ENCODE measurements around the gene SPECC1L.

Gene SPECC1L

GRCh38 chr22:24359452-24360120, 89.0 kb downstream of the SPECC1L start:
- no peak overlapping the region for H2AFZ ChIP-seq (ENCODE audit: low read length)
- no peaks in the 10 kb centered on the region for H4K20me1 ChIP-seq (ENCODE audit: insufficient read depth, low read length, poor library complexity, severe bottlenecking)
- H3K79me2 ChIP-seq (ENCODE audit: insufficient read depth, low read length) = 0 out of 2 replicates have a peak, but pooled peaks cover 10% of the 10 kb centered on the region
- no peaks in the 10 kb centered on the region for H3F3A ChIP-seq (ENCODE audit: low read depth)
- H3K36me3 ChIP-seq (ENCODE audit: insufficient read depth, low read length) = peaks cover 64% of the 10 kb centered on the region
- H3K4me1 ChIP-seq (ENCODE audit: insufficient read depth, low read length, poor library complexity, severe bottlenecking) = peaks cover 25% of the 10 kb centered on the region
- no peaks in the 10 kb centered on the region for H3K9me3 ChIP-seq (ENCODE audit: insufficient read depth, low read depth, low read length)
- H3K27me3 ChIP-seq (ENCODE audit: insufficient read depth, low read length, poor library complexity, severe bottlenecking) = no peaks in the 10 kb centered on the region
- no peak overlapping the region for H3K4me2 ChIP-seq (ENCODE audit: low read depth, low read length, poor library complexity, severe bottlenecking)
- no peak overlapping the region for H3K4me3 ChIP-seq (ENCODE audit: low read length, poor library complexity, severe bottlenecking)
- H3K9ac ChIP-seq (ENCODE audit: low read depth, low read length, poor library complexity, severe bottlenecking) = peak overlapping the region; percentile 2
- no peaks in the 10 kb centered on the region for H3K9me2 ChIP-seq (replicated peaks; ENCODE audit: low read depth, low read length)
- TF ChIP-seq CTCF (conservative IDR thresholded peaks at IDR 0.05; ENCODE audit: low read length) (no peak), EZH2phosphoT487 (IDR thresholded peaks at IDR 0.05; ENCODE audit: borderline replicate concordance) (no peak)

- Histone ChIP-seq H3K27me3 (ENCODE audit: insufficient read depth, low read length, poor library complexity, severe bottlenecking) (no peaks in the 10 kb centered on the region), H2AFZ (ENCODE audit: low read length) (no peak overlapping the region), H3K9me2 (replicated peaks; ENCODE audit: low read depth, low read length) (no peaks in the 10 kb centered on the region), H3K4me2 (ENCODE audit: low read depth, low read length, poor library complexity, severe bottlenecking) (no peak overlapping the region), H3K9ac (ENCODE audit: low read depth, low read length, poor library complexity, severe bottlenecking) (no peak overlapping the region), H3K9me3 (ENCODE audit: insufficient read depth, low read depth, low read length) (no peaks in the 10 kb centered on the region), H3K4me3 (ENCODE audit: low read length, poor library complexity, severe bottlenecking) (no peak overlapping the region), H3K4me1 (ENCODE audit: insufficient read depth, low read length, poor library complexity, severe bottlenecking) (peaks cover 20% of the 10 kb centered on the region), H4K20me1 (ENCODE audit: insufficient read depth, low read length, poor library complexity, severe bottlenecking) (no peaks in the 10 kb centered on the region), H3K36me3 (ENCODE audit: insufficient read depth, low read length) (peaks cover 69% of the 10 kb centered on the region), H3F3A (ENCODE audit: low read depth) (no peaks in the 10 kb centered on the region), H3K79me2 (ENCODE audit: insufficient read depth, low read length) (0 out of 2 replicates have a peak, but pooled peaks cover 10% of the 10 kb centered on the region)
- no peak for TF ChIP-seq EZH2phosphoT487 (IDR thresholded peaks at IDR 0.05; ENCODE audit: borderline replicate concordance)
Measured at GRCh38 chr22:24361976-24362646, 91.5 kb downstream of the SPECC1L start.

- Histone ChIP-seq H3K79me2 (ENCODE audit: insufficient read depth, low read length) (0 out of 2 replicates have a peak, but pooled peaks cover 1% of the 10 kb centered on the region), H3K9me2 (replicated peaks; ENCODE audit: low read depth, low read length) (no peaks in the 10 kb centered on the region), H4K20me1 (ENCODE audit: insufficient read depth, low read length, poor library complexity, severe bottlenecking) (no peaks in the 10 kb centered on the region), H3K9ac (ENCODE audit: low read depth, low read length, poor library complexity, severe bottlenecking) (no peak overlapping the region), H3K27me3 (ENCODE audit: insufficient read depth, low read length, poor library complexity, severe bottlenecking) (no peaks in the 10 kb centered on the region), H3K4me1 (ENCODE audit: insufficient read depth, low read length, poor library complexity, severe bottlenecking) (peaks cover 20% of the 10 kb centered on the region), H2AFZ (ENCODE audit: low read length) (no peak overlapping the region), H3K9me3 (ENCODE audit: insufficient read depth, low read depth, low read length) (no peaks in the 10 kb centered on the region), H3F3A (ENCODE audit: low read depth) (no peaks in the 10 kb centered on the region), H3K4me3 (ENCODE audit: low read length, poor library complexity, severe bottlenecking) (no peak overlapping the region), H3K36me3 (ENCODE audit: insufficient read depth, low read length) (peaks cover 72% of the 10 kb centered on the region), H3K4me2 (ENCODE audit: low read depth, low read length, poor library complexity, severe bottlenecking) (no peak overlapping the region)
- no peak for TF ChIP-seq EZH2phosphoT487 (IDR thresholded peaks at IDR 0.05; ENCODE audit: borderline replicate concordance)
- no peak for TF ChIP-seq CTCF (conservative IDR thresholded peaks at IDR 0.05; ENCODE audit: low read length)
Measured at GRCh38 chr22:24363243-24363642, 92.6 kb downstream of the SPECC1L start.

All from Loucy (cell line).